ENCODE measurements around the gene PSTPIP2. TPM values are rescaled to one million over a fixed set of nuclear protein-coding genes. Genes with fewer than 3 reads are reported as not detected.

Gene PSTPIP2
- total RNA-seq, 1 donor from 2014 or later = 0.60 TPM

GRCh38 chr18:45980229-45980628 lies 91.8 kb downstream of the PSTPIP2 start:
- Mint-ChIP-seq H3K27me3 (no peaks in the 10 kb centered on the region), H3K9me3 (no peaks in the 10 kb centered on the region), H3K4me3 (no peak overlapping the region), H3K27ac (no peak overlapping the region), H3K4me1 (no peaks in the 10 kb centered on the region), H3K36me3 (ENCODE audit: low read depth) (no peaks in the 10 kb centered on the region)
- intact Hi-C loops (cut with micrococcal nuclease) = no loop called here
- TF ChIP-seq, protein P1, sequence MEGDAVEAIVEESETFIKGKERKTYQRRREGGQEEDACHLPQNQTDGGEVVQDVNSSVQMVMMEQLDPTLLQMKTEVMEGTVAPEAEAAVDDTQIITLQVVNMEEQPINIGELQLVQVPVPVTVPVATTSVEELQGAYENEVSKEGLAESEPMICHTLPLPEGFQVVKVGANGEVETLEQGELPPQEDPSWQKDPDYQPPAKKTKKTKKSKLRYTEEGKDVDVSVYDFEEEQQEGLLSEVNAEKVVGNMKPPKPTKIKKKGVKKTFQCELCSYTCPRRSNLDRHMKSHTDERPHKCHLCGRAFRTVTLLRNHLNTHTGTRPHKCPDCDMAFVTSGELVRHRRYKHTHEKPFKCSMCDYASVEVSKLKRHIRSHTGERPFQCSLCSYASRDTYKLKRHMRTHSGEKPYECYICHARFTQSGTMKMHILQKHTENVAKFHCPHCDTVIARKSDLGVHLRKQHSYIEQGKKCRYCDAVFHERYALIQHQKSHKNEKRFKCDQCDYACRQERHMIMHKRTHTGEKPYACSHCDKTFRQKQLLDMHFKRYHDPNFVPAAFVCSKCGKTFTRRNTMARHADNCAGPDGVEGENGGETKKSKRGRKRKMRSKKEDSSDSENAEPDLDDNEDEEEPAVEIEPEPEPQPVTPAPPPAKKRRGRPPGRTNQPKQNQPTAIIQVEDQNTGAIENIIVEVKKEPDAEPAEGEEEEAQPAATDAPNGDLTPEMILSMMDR (IDR thresholded peaks at IDR 0.05) = no peak
- DNase-seq (no peak), ATAC-seq (ENCODE audit: low read depth) (no peak)
- POLR2A ChIA-PET = no interaction called here
- CTCF ChIA-PET = no interaction called here

DNA sequence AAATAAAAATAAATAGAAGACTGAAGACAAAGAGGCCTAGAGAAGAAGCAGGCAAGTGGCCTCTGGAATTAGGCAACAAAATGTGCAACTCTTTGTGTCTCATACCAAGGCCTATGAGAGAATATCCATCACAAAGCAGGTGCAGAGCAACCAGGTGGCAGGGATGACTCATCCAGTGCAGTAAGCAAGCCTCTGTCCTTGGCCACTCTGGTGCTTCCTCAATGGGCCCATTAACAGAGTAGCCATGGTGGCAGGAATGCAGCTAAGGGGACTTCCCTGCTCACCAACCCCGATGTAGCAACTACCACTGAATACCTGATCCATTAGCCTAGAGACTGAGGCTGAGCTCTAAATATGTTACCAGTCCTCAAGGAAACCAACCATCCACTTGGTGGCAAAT lies 94.0 kb downstream of the PSTPIP2 start:
- Mint-ChIP-seq H3K36me3 (ENCODE audit: low read depth) (no peaks in the 10 kb centered on the region), H3K9me3 (no peaks in the 10 kb centered on the region), H3K4me3 (no peak overlapping the region), H3K27me3 (no peaks in the 10 kb centered on the region), H3K27ac (no peak overlapping the region), H3K4me1 (peaks cover 4% of the 10 kb centered on the region)
- POLR2A ChIA-PET = no interaction called here
- intact Hi-C loops (cut with micrococcal nuclease) = no loop called here
- no peak for DNase-seq
- ATAC-seq (ENCODE audit: low read depth) = no peak
- CTCF ChIA-PET = interaction anchor here (4.7 kb wide), 1 partner anchor 313 kb away, joined by 21 read pairs; no protein-coding TSS in a partner anchor
- TF ChIP-seq, protein P1 (IDR thresholded peaks at IDR 0.05) = no peak

- peaks cover 4% of the 10 kb centered on the region for H3K4me1 Mint-ChIP-seq
- TF ChIP-seq, protein P1 (IDR thresholded peaks at IDR 0.05) = no peak
- no peak overlapping the region for H3K4me3 Mint-ChIP-seq
- no peak overlapping the region for H3K27ac Mint-ChIP-seq
- no peak for DNase-seq
- CTCF ChIA-PET = interaction anchor here (0.6 to 4.7 kb wide), 2 partner anchors 312 to 1158 kb away, joined by 3 to 21 read pairs; no protein-coding TSS in a partner anchor
- ATAC-seq (ENCODE audit: low read depth) = no peak
- H3K36me3 Mint-ChIP-seq (ENCODE audit: low read depth) = no peaks in the 10 kb centered on the region
- no peaks in the 10 kb centered on the region for H3K9me3 Mint-ChIP-seq
- intact Hi-C loops (cut with micrococcal nuclease) = no loop called here
- no peaks in the 10 kb centered on the region for H3K27me3 Mint-ChIP-seq
- POLR2A ChIA-PET = no interaction called here
Observed at GRCh38 chr18:45976974-45977373, 95.1 kb downstream of the PSTPIP2 start.

GRCh38 chr18:45976566-45976965 lies 95.5 kb downstream of the PSTPIP2 start:
- CTCF ChIA-PET = interaction anchor here (0.6 to 4.7 kb wide), 2 partner anchors 311 to 1158 kb away, joined by 3 to 21 read pairs; no protein-coding TSS in a partner anchor
- Mint-ChIP-seq H3K9me3 (no peaks in the 10 kb centered on the region), H3K27ac (no peak overlapping the region), H3K27me3 (no peaks in the 10 kb centered on the region), H3K36me3 (ENCODE audit: low read depth) (no peaks in the 10 kb centered on the region), H3K4me1 (peaks cover 4% of the 10 kb centered on the region), H3K4me3 (no peak overlapping the region)
- DNase-seq (no peak), ATAC-seq (ENCODE audit: low read depth) (no peak)
- POLR2A ChIA-PET = no interaction called here
- TF ChIP-seq, protein P1 (IDR thresholded peaks at IDR 0.05) = no peak
- intact Hi-C loops (cut with micrococcal nuclease) = no loop called here

DNA sequence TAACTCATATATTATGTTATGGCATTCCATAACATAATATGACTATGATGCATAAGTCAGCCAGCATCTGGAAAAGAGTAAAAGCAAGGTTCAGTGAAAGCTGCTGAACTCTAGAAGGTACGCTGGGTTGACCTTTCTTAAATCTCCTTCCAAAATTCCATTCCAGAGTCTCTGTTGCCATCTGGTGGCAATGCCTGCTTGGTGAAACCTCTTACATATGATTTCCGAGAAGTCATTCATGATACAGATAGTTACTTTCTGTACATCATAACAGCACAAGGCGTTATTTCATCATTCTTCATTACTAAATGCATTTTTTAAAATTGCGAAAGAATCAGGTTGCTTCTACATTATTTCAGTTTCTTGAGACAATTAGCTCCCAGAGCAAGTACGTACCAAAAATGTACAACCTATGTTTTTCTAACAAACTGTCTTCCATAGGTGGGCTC lies 97.9 kb downstream of the PSTPIP2 start:
- Mint-ChIP-seq H3K36me3 (ENCODE audit: low read depth) (no peaks in the 10 kb centered on the region), H3K9me3 (no peaks in the 10 kb centered on the region), H3K27ac (no peak overlapping the region), H3K27me3 (no peaks in the 10 kb centered on the region), H3K4me1 (peaks cover 4% of the 10 kb centered on the region), H3K4me3 (no peak overlapping the region)
- no peak for DNase-seq
- TF ChIP-seq, protein P1 (IDR thresholded peaks at IDR 0.05) = no peak
- ChIA-PET POLR2A (no interaction called here), CTCF (interaction anchor here (0.7 to 4.7 kb wide), 4 partner anchors 26 to 311 kb away, joined by 3 to 21 read pairs (median 4); no protein-coding TSS in a partner anchor)
- intact Hi-C loops (cut with micrococcal nuclease) = loop anchor here (1.0 to 2.0 kb wide), 4 partner anchors 99 to 353 kb away; partner anchors contain the start of gene PSTPIP2
- peak; percentile 54 for ATAC-seq (ENCODE audit: low read depth)
